ENCODE results near the gene RASGEF1C. TPM values are rescaled to one million over a fixed set of nuclear protein-coding genes. Genes with fewer than 3 reads are reported as not detected.

RASGEF1C gene
- total RNA-seq, 2 donors from 2014 or later, result 0.09 to 3.1 TPM

GRCh38 chr5:180099733-180100611, 109.0 kb downstream of the RASGEF1C start:
- no peaks in the 10 kb centered on the region for H3K27me3 ChIP-seq (replicated peaks; ENCODE audit: insufficient read depth)
- DNase-seq (ENCODE audit: low spot score), result no peak
- H3K27ac ChIP-seq, result no peak overlapping the region
- TF ChIP-seq POLR2AphosphoS5 (IDR thresholded peaks at IDR 0.05) (no peak), CTCF (IDR thresholded peaks at IDR 0.05) (no peak), POLR2A (IDR thresholded peaks at IDR 0.05) (no peak)
- WGBS, result 88% methylated on average over 18 of the region's 18 CpGs
- H3K36me3 ChIP-seq, result no peaks in the 10 kb centered on the region
- intact Hi-C loops (cut with DNase I), result no loop called here
- H3K9me3 ChIP-seq, result no peaks in the 10 kb centered on the region
- H3K4me1 ChIP-seq (replicated peaks), result no peaks in the 10 kb centered on the region
- no peak overlapping the region for H3K4me3 ChIP-seq

DNA sequence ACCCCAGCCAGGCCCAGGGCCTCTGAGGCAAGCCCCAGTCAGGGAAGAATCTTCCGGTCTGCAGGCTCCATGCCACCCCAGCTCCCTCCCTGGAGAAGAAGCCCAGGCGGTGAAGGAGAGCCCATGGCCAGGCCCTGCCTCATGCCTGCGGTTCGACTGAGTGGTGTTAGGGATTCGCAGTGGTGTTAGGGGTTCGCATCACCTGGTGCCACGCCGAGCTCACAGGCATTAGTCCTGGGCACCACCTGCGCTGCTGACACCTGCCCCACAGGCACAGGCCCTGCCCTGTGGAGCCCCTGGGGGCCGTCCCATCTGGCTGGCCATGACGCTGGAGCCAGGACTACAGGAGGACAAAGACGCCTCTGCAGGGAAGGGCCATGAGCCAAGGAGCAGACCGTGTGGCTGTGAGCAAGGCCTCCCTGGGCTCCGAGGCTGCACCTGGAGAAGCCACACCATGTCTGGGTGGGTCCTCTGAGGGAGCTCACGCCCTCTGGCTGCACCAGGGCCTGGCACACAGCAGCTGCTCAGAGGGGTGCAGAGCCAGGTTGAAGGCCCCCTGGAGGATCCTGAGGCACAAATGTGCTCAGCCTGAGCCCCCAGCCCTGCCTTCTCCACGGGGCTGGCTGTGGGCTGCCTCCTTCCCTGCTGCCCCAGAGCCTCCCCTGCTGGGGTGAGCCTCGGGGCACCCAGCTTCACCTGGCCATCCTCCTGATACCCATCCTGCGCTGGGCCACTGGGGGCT, 109.8 kb downstream of the RASGEF1C start:
- no peak for DNase-seq (ENCODE audit: low spot score)
- no peaks in the 10 kb centered on the region for H3K4me1 ChIP-seq (replicated peaks)
- H3K36me3 ChIP-seq, result no peaks in the 10 kb centered on the region
- H3K27ac ChIP-seq, result no peak overlapping the region
- TF ChIP-seq CTCF (IDR thresholded peaks at IDR 0.05) (no peak), POLR2AphosphoS5 (IDR thresholded peaks at IDR 0.05) (no peak)
- WGBS, result 85% methylated on average over 18 of the region's 18 CpGs
- no peak overlapping the region for H3K4me3 ChIP-seq
- no peaks in the 10 kb centered on the region for H3K27me3 ChIP-seq (replicated peaks; ENCODE audit: insufficient read depth)
- no peaks in the 10 kb centered on the region for H3K9me3 ChIP-seq
- intact Hi-C loops (cut with DNase I), result no loop called here

DNA sequence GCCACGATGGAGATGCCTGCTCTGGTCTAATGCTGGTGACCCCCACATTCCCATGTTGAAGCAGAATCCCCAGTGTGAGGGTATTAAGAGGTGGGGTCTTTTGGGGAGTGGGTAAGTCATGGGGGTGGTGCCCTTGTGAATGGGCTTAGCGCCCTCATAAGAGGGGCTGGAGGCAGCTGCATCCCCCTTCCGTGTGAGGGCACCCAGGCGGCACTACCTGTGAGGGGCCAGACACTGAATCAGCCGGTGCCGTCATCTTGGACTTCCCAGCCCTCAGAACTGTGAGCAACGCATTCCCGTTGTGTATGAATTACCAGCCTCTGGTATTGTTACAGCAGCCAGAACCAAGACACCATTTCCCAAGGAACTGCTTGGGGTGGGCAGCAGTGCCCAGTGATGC, 110.5 kb downstream of the RASGEF1C start:
- no peaks in the 10 kb centered on the region for H3K36me3 ChIP-seq
- no peaks in the 10 kb centered on the region for H3K27me3 ChIP-seq (replicated peaks; ENCODE audit: insufficient read depth)
- no peak for DNase-seq (ENCODE audit: low spot score)
- 98% methylated on average over 8 of the region's 8 CpGs for WGBS
- H3K4me1 ChIP-seq (replicated peaks), result no peaks in the 10 kb centered on the region
- intact Hi-C loops (cut with DNase I), result no loop called here
- TF ChIP-seq POLR2A (IDR thresholded peaks at IDR 0.05) (no peak), CTCF (IDR thresholded peaks at IDR 0.05) (no peak)
- no peaks in the 10 kb centered on the region for H3K9me3 ChIP-seq
- H3K27ac ChIP-seq, result no peak overlapping the region
- no peak overlapping the region for H3K4me3 ChIP-seq

GRCh38 chr5:180097926-180098325, 111.1 kb downstream of the RASGEF1C start:
- Histone ChIP-seq H3K4me1 (replicated peaks) (no peaks in the 10 kb centered on the region), H3K4me3 (no peak overlapping the region), H3K9me3 (no peaks in the 10 kb centered on the region), H3K36me3 (no peaks in the 10 kb centered on the region), H3K27me3 (replicated peaks; ENCODE audit: insufficient read depth) (no peaks in the 10 kb centered on the region), H3K27ac (no peak overlapping the region)
- no peak for TF ChIP-seq POLR2A (IDR thresholded peaks at IDR 0.05)
- no peak for TF ChIP-seq POLR2AphosphoS5 (IDR thresholded peaks at IDR 0.05)
- TF ChIP-seq CTCF (IDR thresholded peaks at IDR 0.05), result no peak
- 85% methylated on average over 5 of the region's 5 CpGs for WGBS
- DNase-seq (ENCODE audit: low spot score), result no peak
- intact Hi-C loops (cut with DNase I), result no loop called here

All from prostate gland (tissue), 2 donors.